Esophagus muscularis mucosa (tissue), 4 donors: ENCODE results near the gene ARHGAP30. TPM values are rescaled to one million over a fixed set of nuclear protein-coding genes. Genes with fewer than 3 reads are reported as not detected.
"Not testable (repeated sequence)": the region's sequence is repeated elsewhere in the genome, so short reads cannot be mapped to it uniquely, and the experiment has no call there.

Experiments
- DNase-seq: peaks from one replicate; pipeline ENCODE4 v3.0.0-alpha.2; 2017; ENCODE audit errors: extremely low spot score
- H3K27ac ChIP-seq, 4 donors: fragments of 200-600 bp; sonication (generic); replicated peaks in 1 of 4; 1 replicate in 3 of 4; 2 replicates in 1 of 4; pipeline ENCODE4 v1.5.1; 2016 to 2019; ENCODE audit warnings: mild to moderate bottlenecking in 1 of 4
- H3K27me3 ChIP-seq, 4 donors: fragments of 200-600 bp; sonication (generic); one replicate each; pipeline versions ENCODE4 v1.5.1 to v1.6.0; 2016 to 2019
- H3K36me3 ChIP-seq, 4 donors: fragments of 200-600 bp; sonication (generic); one replicate each; pipeline ENCODE4 v1.5.1; 2016 to 2019
- H3K4me1 ChIP-seq, 4 donors: fragments of 200-600 bp; sonication (generic); one replicate each; pipeline ENCODE4 v1.5.1; 2016 to 2019
- H3K4me3 ChIP-seq, 4 donors: fragments of 200-600 bp; sonication (generic); 1 replicate in 2 of 4; 2 replicates in 2 of 4; pipeline ENCODE4 v1.5.1; 2016 to 2019; ENCODE audit warnings: mild to moderate bottlenecking in 4 of 4, moderate library complexity in 1 of 4
- H3K9me3 ChIP-seq, 4 donors: fragments of 200-600 bp; sonication (generic); 1 replicate in 3 of 4; 2 replicates in 1 of 4; pipeline ENCODE4 v1.5.1; 2016 to 2019
- CTCF ChIP-seq, 3 experiments: fragments of 200-600 bp in 2 of 3; fragments of 450-650 bp in 1 of 3; sonication (generic) in 2 of 3; IDR thresholded peaks; one replicate each; pipeline ENCODE4 v1.5.1; 2017 to 2019; ENCODE audit warnings: antibody characterized with exemption in 3 of 3, mild to moderate bottlenecking in 2 of 3, moderate library complexity in 1 of 3
- EP300 ChIP-seq: sonication (generic); formaldehyde crosslinking; IDR thresholded peaks from one replicate; pipeline ENCODE4 v1.6.1; 2017; ENCODE audit warnings: antibody characterized with exemption
- POLR2A ChIP-seq: fragments of 450-650 bp; IDR thresholded peaks from one replicate; pipeline ENCODE4 v1.6.1; 2017; ENCODE audit warnings: antibody characterized with exemption, moderate library complexity, mild to moderate bottlenecking, low read depth
- POLR2AphosphoS5 ChIP-seq, 2 donors: sonication (generic); formaldehyde crosslinking; IDR thresholded peaks; one replicate each; pipeline ENCODE4 v1.6.1; 2017; ENCODE audit warnings: antibody characterized with exemption in 2 of 2
- WGBS: methylation state at CpG from one replicate; pipeline ENCODE4 v1.1.5; 2018; 5-methylcytosine and 5-hydroxymethylcytosine counted together
- intact Hi-C: fragments of 100-400 bp; cut with DNase I; formaldehyde crosslinking; loops from one replicate; pipeline ENCODE4 v1.15.1; 2023
- total RNA-seq, 4 donors: library from RNA; depleted of rRNA; stranded (reverse); fragments of >200 nt; gene quantifications; one replicate each; pipeline versions ENCODE4 v1.1.0 to v1.2.1, GENCODE V29; 2016

The ARHGAP30 gene
- total RNA-seq, result 10 to 100 TPM in 1 of 4 donors, 1 to 10 TPM in 3; 4.6 to 14.1 (median 6.9) TPM

GRCh38 chr1:161069731-161070270 is at the start of gene ARHGAP30:
TSS of gene ARHGAP30 (minus strand) at chr1:161069891. CDS start at chr1:161069624, 267 bp downstream.
- DNase-seq, result no peak
- Histone ChIP-seq H3K4me3 (peak within 1 kb of the TSS; percentile 38 to 53 (median 40)), H3K27ac (peak within 1 kb of the TSS; percentile 31 to 58 (median 54))

GRCh38 chr1:161117759-161118581 is 48.3 kb upstream of the ARHGAP30 start, which contains the start of the genes NIT1 and PFDN2:
TSS of gene NIT1 (plus strand) at chr1:161118105. CDS start at chr1:161118177, 72 bp downstream.
TSS of gene PFDN2 (minus strand) at chr1:161118037. CDS start at chr1:161118026, 11 bp downstream.
- TF ChIP-seq POLR2AphosphoS5 (IDR thresholded peaks at IDR 0.05) (peak; percentile 95 to 98), EP300 (no peak), POLR2A (peak; percentile 90)
- no peaks in the 10 kb centered on the region for H3K27me3 ChIP-seq
- 0% methylated on average over 15 of the region's 58 CpGs for WGBS
- H3K27ac ChIP-seq, result peak within 1 kb of the TSS; percentile 93 to 96 (median 95)
- intact Hi-C loops, result loop anchor here (10.0 kb wide), 1 partner anchor 283 kb away; no protein-coding TSS in a partner anchor
- H3K9me3 ChIP-seq, result no peaks in the 10 kb centered on the region
- peak within 1 kb of the TSS; percentile 88 to 99 (median 96) for H3K4me3 ChIP-seq
- peak; percentile 95 for DNase-seq
- peaks cover 26 to 41% (median 32%) of the 10 kb centered on the region in 4 donors for H3K36me3 ChIP-seq
- peaks cover 47 to 73% (median 55%) of the 10 kb centered on the region in 4 donors for H3K4me1 ChIP-seq

More at GRCh38 chr1:161069731-161070270, at the start of gene ARHGAP30:
- H3K27me3 ChIP-seq, result peaks cover 0 to 20% (median 0%) of the 10 kb centered on the region in 4 donors
- 76% methylated on average over 9 of the region's 9 CpGs for WGBS
- H3K9me3 ChIP-seq, result no peaks in the 10 kb centered on the region
- H3K36me3 ChIP-seq, result no peaks in the 10 kb centered on the region
- intact Hi-C loops, result no loop called here
- H3K4me1 ChIP-seq, result no peaks in the 10 kb centered on the region
- no peak for TF ChIP-seq POLR2A
- TF ChIP-seq POLR2AphosphoS5 (IDR thresholded peaks at IDR 0.05), result peak; percentile 28 to 38

- Histone ChIP-seq H3K4me1 (peaks cover 52 to 77% (median 66%) of the 10 kb centered on the region in 4 donors), H3K36me3 (peaks cover 7 to 21% (median 12%) of the 10 kb centered on the region in 4 donors)
- intact Hi-C loops, result loop anchor here (10.0 kb wide), 1 partner anchor 281 kb away; no protein-coding TSS in a partner anchor
- H3K4me3 ChIP-seq, H3K27me3 ChIP-seq, H3K27ac ChIP-seq, DNase-seq, H3K9me3 ChIP-seq: not testable (repeated sequence)
- 91% methylated on average over 5 of the region's 6 CpGs for WGBS
Measured at GRCh38 chr1:161115961-161116360, 46.3 kb upstream of the ARHGAP30 start.

GRCh38 chr1:161115132-161115711 is 45.5 kb upstream of the ARHGAP30 start:
- no peaks in the 10 kb centered on the region for H3K9me3 ChIP-seq
- no peaks in the 10 kb centered on the region for H3K27me3 ChIP-seq
- 89% methylated on average over 12 of the region's 12 CpGs for WGBS
- H3K36me3 ChIP-seq, result peaks cover 0 to 13% (median 4%) of the 10 kb centered on the region in 4 donors
- no peak overlapping the region for H3K27ac ChIP-seq
- no peak for DNase-seq
- TF ChIP-seq POLR2AphosphoS5 (IDR thresholded peaks at IDR 0.05), result no peak
- TF ChIP-seq CTCF (IDR thresholded peaks at IDR 0.05), result no peak
- no peak for TF ChIP-seq EP300
- TF ChIP-seq POLR2A, result no peak
- H3K4me3 ChIP-seq, result no peak overlapping the region
- peaks cover 52 to 70% (median 60%) of the 10 kb centered on the region in 4 donors for H3K4me1 ChIP-seq
- intact Hi-C loops, result loop anchor here (10.0 kb wide), 1 partner anchor 280 kb away; no protein-coding TSS in a partner anchor

- intact Hi-C loops, result loop anchor here (10.0 kb wide), 1 partner anchor 280 kb away; no protein-coding TSS in a partner anchor
- no peak for DNase-seq
- Histone ChIP-seq H3K4me1 (peaks cover 45 to 64% (median 54%) of the 10 kb centered on the region in 4 donors), H3K4me3 (no peak overlapping the region), H3K36me3 (peaks cover 0 to 18% (median 4%) of the 10 kb centered on the region in 4 donors), H3K27ac (no peak overlapping the region), H3K27me3 (no peaks in the 10 kb centered on the region), H3K9me3 (no peaks in the 10 kb centered on the region)
- WGBS, result 85% methylated on average over 2 of the region's 2 CpGs
- TF ChIP-seq POLR2AphosphoS5 (IDR thresholded peaks at IDR 0.05) (no peak), EP300 (no peak), CTCF (IDR thresholded peaks at IDR 0.05) (no peak), POLR2A (no peak)
Measured at GRCh38 chr1:161114556-161114955, 44.9 kb upstream of the ARHGAP30 start.
